Endodermal cell (in vitro differentiated cells): Measurements from ENCODE around the gene FURIN. TPM values are rescaled to one million over a fixed set of nuclear protein-coding genes. Genes with fewer than 3 reads are reported as not detected.

Experiments
- DNase-seq: peaks from one replicate; pipeline ENCODE4 v3.0.0-alpha.2; 2017
- H3K27ac ChIP-seq: 2 replicates; pipeline ENCODE4 v1.5.1; 2013; ENCODE audit warnings: mild to moderate bottlenecking, low read depth, low read length, moderate library complexity
- H3K27me3 ChIP-seq: 2 replicates; pipeline ENCODE4 v1.6.1; 2013; ENCODE audit warnings: mild to moderate bottlenecking, low read length, moderate library complexity; ENCODE audit not compliant: insufficient read depth, control insufficient read depth, poor library complexity, severe bottlenecking
- H3K36me3 ChIP-seq: 2 replicates; pipeline ENCODE4 v1.7.0; 2013; ENCODE audit warnings: mild to moderate bottlenecking, low read length, moderate library complexity; ENCODE audit not compliant: control insufficient read depth, insufficient read depth
- H3K4me1 ChIP-seq: one replicate; pipeline ENCODE4 v1.7.0; 2013; ENCODE audit warnings: low read length; ENCODE audit not compliant: control insufficient read depth, insufficient read depth
- H3K4me3 ChIP-seq: 2 replicates; pipeline ENCODE4 v1.5.1; 2013; ENCODE audit warnings: mild to moderate bottlenecking, low read length, moderate library complexity
- H3K9ac ChIP-seq: 2 replicates; pipeline ENCODE4 v1.6.1; 2013; ENCODE audit warnings: mild to moderate bottlenecking, low read length, moderate library complexity; ENCODE audit not compliant: poor library complexity, severe bottlenecking; ENCODE audit errors: extremely low read depth
- H3K9me3 ChIP-seq: 2 replicates; pipeline ENCODE4 v1.6.1; 2013; ENCODE audit warnings: mild to moderate bottlenecking, low read length, moderate library complexity; ENCODE audit not compliant: control insufficient read depth
- H3K27ac Mint-ChIP-seq: 2 replicates; pipeline ENCODE4 v1.8.0; 2020; ENCODE audit warnings: mixed read lengths
- H3K27me3 Mint-ChIP-seq: 2 replicates; pipeline ENCODE4 v1.8.0; 2021; ENCODE audit warnings: mild to moderate bottlenecking, mixed read lengths; ENCODE audit not compliant: insufficient read depth
- H3K36me3 Mint-ChIP-seq: 2 replicates; pipeline ENCODE4 v1.8.0; 2020; ENCODE audit warnings: low read depth, mixed read lengths
- H3K4me1 Mint-ChIP-seq: 2 replicates; pipeline ENCODE4 v1.8.0; 2020; ENCODE audit warnings: mixed read lengths
- H3K4me3 Mint-ChIP-seq: 2 replicates; pipeline ENCODE4 v1.8.0; 2020; ENCODE audit warnings: mild to moderate bottlenecking, moderate library complexity, mixed read lengths
- H3K9me3 Mint-ChIP-seq: 2 replicates; pipeline ENCODE4 v1.8.0; 2020; ENCODE audit warnings: mild to moderate bottlenecking, mixed read lengths
- WGBS, 2 experiments: methylation state at CpG; one replicate each; pipeline versions ENCODE4 v1.1.5 to v1.1.7; 2013; ENCODE audit warnings: missing lambda C conversion rate in 2 of 2, mixed read lengths in 1 of 2; ENCODE audit not compliant: insufficient coverage in 1 of 2, insufficient read length in 1 of 2; 5-methylcytosine and 5-hydroxymethylcytosine counted together
- total RNA-seq, 2 donors: library from RNA; stranded (reverse); fragmentation: NEBNext Ultra II Directional in 1 of 2; extraction: Animal tissue kit (Norgen Biotek cat#: 25700) in 1 of 2; gene quantifications; 2 replicates in 1 of 2; 3 replicates in 1 of 2; pipeline ENCODE4 v1.2.1, GENCODE V29; 2021
- TF ChIP-seq, protein P1 (sequence below): fragments of 200-600 bp; sonication (generic); conservative IDR thresholded peaks from 2 replicates; pipeline ENCODE4 v1.5.0; 2021; ENCODE audit warnings: antibody characterized with exemption, mild to moderate bottlenecking

The FURIN gene
- total RNA-seq, 2 donors from 2014 or later = 96.3 to 108 TPM

DNA sequence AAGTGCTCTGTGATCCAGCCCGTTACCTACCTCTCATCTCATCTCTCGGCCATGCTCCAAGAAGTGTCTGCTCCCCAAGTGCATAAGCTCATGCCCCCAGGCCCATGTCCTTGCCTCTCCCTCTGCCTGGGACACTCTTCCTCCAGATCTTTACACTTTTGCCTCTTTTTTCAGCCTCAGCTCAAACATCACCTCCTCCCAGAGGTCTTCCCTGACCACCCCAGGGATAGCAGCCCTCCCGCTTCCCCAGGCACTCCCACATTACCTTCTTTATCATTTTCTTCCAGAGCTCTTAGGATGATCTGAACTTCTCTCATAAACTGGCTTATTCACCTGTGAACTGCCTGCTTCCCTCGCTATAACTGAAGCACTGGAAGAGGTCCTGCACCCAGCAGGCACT lies 2.7 kb upstream of the FURIN start:
- TF ChIP-seq, protein P1, sequence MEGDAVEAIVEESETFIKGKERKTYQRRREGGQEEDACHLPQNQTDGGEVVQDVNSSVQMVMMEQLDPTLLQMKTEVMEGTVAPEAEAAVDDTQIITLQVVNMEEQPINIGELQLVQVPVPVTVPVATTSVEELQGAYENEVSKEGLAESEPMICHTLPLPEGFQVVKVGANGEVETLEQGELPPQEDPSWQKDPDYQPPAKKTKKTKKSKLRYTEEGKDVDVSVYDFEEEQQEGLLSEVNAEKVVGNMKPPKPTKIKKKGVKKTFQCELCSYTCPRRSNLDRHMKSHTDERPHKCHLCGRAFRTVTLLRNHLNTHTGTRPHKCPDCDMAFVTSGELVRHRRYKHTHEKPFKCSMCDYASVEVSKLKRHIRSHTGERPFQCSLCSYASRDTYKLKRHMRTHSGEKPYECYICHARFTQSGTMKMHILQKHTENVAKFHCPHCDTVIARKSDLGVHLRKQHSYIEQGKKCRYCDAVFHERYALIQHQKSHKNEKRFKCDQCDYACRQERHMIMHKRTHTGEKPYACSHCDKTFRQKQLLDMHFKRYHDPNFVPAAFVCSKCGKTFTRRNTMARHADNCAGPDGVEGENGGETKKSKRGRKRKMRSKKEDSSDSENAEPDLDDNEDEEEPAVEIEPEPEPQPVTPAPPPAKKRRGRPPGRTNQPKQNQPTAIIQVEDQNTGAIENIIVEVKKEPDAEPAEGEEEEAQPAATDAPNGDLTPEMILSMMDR = no peak
- Histone ChIP-seq H3K27ac (no peak overlapping the region), H3K9me3 (no peaks in the 10 kb centered on the region), H3K4me3 (no peak overlapping the region), H3K9ac (no peak overlapping the region), H3K36me3 (no peaks in the 10 kb centered on the region), H3K4me1 (peaks cover 28% of the 10 kb centered on the region), H3K27me3 (no peaks in the 10 kb centered on the region)
- no peak overlapping the region for H3K4me3 Mint-ChIP-seq
- peaks cover 47% of the 10 kb centered on the region for H3K4me1 Mint-ChIP-seq
- H3K27ac Mint-ChIP-seq = no peak overlapping the region
- 92 to 93% methylated on average over 3 to 4 of the region's 4 CpGs for WGBS, 2 experiments
- no peaks in the 10 kb centered on the region for H3K27me3 Mint-ChIP-seq
- no peak for DNase-seq
- no peaks in the 10 kb centered on the region for H3K36me3 Mint-ChIP-seq
- no peaks in the 10 kb centered on the region for H3K9me3 Mint-ChIP-seq

DNA sequence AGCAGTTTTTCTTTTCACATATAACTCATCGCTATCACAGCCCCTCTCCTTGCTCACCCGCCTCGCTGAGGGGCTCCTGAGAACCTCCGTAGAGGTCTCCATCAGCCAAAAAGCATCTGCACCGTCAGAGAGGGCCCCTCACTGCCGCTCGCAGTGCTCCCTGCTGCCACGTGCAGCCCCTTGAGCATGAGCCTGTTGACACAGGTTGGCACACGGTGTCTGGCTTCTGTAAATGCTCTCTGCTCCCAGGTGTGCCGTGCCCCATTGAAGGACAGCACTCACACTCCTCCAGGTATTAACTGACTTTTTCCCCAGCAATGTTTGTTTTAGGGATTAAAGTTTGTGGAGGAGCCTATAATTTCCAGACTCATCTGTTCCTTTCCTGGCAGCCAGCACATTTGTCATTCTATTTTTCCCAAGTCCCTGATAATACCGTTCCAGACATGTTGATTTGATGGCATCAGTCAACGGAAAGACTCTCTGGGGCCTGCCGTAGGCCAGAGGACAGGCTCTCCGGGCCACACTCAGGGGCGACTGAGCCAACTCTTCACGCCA lies 2.1 kb upstream of the FURIN start:
- H3K27ac Mint-ChIP-seq = no peak overlapping the region
- no peak overlapping the region for H3K4me3 Mint-ChIP-seq
- Histone ChIP-seq H3K36me3 (no peaks in the 10 kb centered on the region), H3K4me1 (peaks cover 28% of the 10 kb centered on the region), H3K27ac (no peak overlapping the region), H3K27me3 (no peaks in the 10 kb centered on the region), H3K4me3 (no peak overlapping the region), H3K9me3 (no peaks in the 10 kb centered on the region), H3K9ac (no peak overlapping the region)
- H3K36me3 Mint-ChIP-seq = no peaks in the 10 kb centered on the region
- H3K9me3 Mint-ChIP-seq = no peaks in the 10 kb centered on the region
- H3K27me3 Mint-ChIP-seq = no peaks in the 10 kb centered on the region
- TF ChIP-seq, protein P1 = no peak
- 88 to 92% methylated on average over 15 to 16 of the region's 16 CpGs for WGBS, 2 experiments
- H3K4me1 Mint-ChIP-seq = peaks cover 48% of the 10 kb centered on the region
- DNase-seq = no peak

DNA sequence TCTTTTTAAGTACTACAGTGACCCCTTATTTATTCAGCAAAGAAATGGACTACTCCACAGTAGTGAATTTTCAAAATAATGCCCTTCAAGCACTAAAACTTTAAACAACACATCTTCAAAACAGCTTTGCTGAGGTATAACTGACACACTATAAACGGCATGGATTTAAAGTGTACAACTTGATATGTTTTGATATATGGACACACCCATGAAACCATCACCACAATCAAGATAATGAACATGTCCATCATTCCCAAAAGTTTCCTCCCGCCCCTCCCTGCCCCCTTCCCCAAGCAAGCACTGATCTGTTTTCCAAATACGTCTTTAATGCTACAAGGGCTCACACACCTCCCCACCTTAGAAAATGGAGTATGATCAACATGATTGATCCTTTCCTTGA lies 1.6 kb upstream of the FURIN start:
- no peaks in the 10 kb centered on the region for H3K9me3 ChIP-seq
- no peak overlapping the region for H3K4me3 Mint-ChIP-seq
- H3K4me3 ChIP-seq = no peak overlapping the region
- TF ChIP-seq, protein P1 = no peak
- DNase-seq = no peak
- H3K9me3 Mint-ChIP-seq = no peaks in the 10 kb centered on the region
- H3K9ac ChIP-seq = no peak overlapping the region
- H3K4me1 ChIP-seq = peaks cover 28% of the 10 kb centered on the region
- no peaks in the 10 kb centered on the region for H3K27me3 ChIP-seq
- no peaks in the 10 kb centered on the region for H3K27me3 Mint-ChIP-seq
- H3K27ac ChIP-seq = no peak overlapping the region
- no peaks in the 10 kb centered on the region for H3K36me3 ChIP-seq
- 92 to 100% methylated on average over 1 to 2 of the region's 3 CpGs for WGBS, 2 experiments
- H3K4me1 Mint-ChIP-seq = peaks cover 48% of the 10 kb centered on the region
- H3K27ac Mint-ChIP-seq = no peak overlapping the region
- no peaks in the 10 kb centered on the region for H3K36me3 Mint-ChIP-seq
